ENCODE measurements around the gene WDR86.

GRCh38 chr7:151379193-151379520 lies 30.7 kb downstream of the WDR86 start:
- TF ChIP-seq EZH2 (IDR thresholded peaks at IDR 0.05; ENCODE audit: insufficient read depth, poor library complexity, severe bottlenecking) (no peak), EZH2phosphoT487 (IDR thresholded peaks at IDR 0.05; ENCODE audit: insufficient read depth, low read depth) (no peak)
